Mucosa of gallbladder (tissue), 1 donor: ENCODE results near the gene SLCO1C1. TPM values are rescaled to one million over a fixed set of nuclear protein-coding genes. Genes with fewer than 3 reads are reported as not detected.
"Not testable (repeated sequence)": the region's sequence is repeated elsewhere in the genome, so short reads cannot be mapped to it uniquely, and the experiment has no call there.

Source experiments
- DNase-seq: peaks from one replicate; pipeline ENCODE4 v3.0.0-alpha.2; 2020; ENCODE audit warnings: low spot score
- total RNA-seq: library from RNA; stranded (reverse); gene quantifications from one replicate; pipeline ENCODE4 v1.2.1, GENCODE V29; 2021
- donor health status: DM: no; HTN: no; CAD: no.

Gene SLCO1C1
- total RNA-seq, result 0.09 TPM

DNA sequence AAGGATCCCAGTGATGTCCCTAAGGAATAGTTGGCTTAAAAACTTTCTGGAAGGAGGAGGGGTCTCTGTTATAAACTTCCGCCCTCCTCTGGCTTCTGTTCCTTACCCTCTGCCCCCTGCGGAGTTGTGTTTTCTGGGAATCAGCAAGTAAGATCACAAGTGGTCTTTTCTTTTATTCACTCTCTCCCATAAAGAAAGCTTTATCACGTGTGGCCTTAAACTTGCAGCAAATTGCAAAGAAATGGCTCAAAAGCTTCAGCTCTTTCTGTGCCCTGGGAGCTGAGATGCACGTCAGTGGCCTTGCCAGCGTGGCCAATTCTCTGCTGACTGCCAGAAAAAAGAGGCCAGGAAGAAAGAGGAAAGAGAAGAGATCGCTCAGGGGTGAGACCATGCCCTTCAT lies at the start of gene SLCO1C1:
TSS of gene SLCO1C1 (plus strand) at position 101 of the 400 bp plus-strand sequence. CDS start 4,245 bp downstream, outside the sequence.
- DNase-seq, result no peak

GRCh38 chr12:20646239-20646827 lies 48.8 kb upstream of the SLCO1C1 start:
- no peak for DNase-seq

- no peak for DNase-seq
These were observed 41.3 kb upstream of the SLCO1C1 start for GRCh38 chr12:20653871-20654270.

DNA sequence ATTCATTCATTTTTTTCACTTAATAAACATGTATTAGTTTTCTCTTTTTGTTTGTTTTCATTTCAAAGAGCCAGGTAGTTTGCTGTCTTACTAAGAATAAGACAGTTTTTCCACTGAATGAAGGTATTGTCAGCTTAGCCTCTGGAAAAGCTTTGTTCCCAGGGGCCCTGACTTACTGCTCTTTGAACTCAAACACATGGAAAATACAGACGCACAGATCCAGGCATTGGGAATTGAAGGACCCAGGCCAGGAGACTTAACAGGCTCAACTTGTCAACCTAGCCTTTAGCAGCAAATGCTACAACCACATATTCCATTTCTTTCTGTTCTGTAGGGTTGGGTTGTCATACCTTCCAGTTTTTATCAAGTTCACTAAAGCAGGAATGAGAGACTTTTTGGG lies 38.5 kb upstream of the SLCO1C1 start:
- no peak for DNase-seq

GRCh38 chr12:20657496-20657895 lies 37.6 kb upstream of the SLCO1C1 start:
- DNase-seq, result no peak

DNA sequence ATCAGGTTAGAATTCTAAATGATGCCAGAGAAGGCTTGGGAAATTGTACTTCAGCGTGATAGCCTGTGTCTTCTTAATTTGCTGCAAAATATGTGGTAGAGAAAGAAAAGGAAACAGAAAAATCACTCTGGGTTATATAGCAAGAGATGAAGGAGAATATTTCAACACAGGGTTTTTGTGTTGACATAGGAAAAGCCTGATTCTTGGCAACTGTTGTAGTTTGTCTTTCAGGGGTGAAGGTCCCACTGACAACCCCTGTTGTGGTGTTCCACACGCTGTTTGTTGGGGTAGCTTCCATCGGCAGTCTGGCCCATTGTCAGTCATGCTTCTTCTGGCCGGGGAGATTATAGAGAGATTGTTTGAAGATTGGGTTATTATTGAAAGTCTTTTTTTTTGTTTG lies 13.8 kb upstream of the SLCO1C1 start:
- no peak for DNase-seq

DNA sequence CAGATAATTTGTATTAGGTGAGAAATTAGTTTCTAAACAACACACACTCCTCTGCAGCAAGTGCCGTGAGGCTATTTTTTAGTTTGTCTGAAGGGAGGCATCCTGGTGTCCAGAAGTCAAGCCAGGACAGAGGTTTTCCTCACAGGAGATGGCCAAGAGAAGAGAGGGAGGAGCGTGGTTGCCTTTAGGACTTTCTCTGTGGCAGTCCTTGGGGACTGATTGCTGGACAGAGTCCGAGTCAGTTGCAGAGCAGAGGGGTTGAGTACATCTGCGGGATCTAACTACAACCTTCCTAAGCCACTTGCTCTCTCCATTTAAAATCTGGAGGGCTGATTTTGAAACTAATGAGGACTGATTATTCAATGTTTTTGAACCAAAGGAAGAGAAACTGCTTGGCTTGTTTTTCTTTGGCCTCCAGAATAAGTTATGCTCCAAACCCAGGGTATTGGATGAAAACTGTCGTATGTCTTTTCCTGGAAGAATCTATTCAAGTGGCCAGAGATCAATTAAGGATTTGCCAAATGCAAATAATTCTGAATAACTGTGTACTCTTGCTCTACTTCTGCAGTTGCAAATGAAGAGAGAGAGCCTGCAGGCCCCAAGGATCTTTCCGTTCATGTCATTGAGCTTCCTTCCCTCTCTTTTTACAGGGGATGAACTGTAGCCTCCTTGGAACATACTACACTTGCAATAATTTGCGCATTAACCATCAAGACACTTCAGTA lies 1.2 kb downstream of the SLCO1C1 start:
- DNase-seq, result no peak

DNA sequence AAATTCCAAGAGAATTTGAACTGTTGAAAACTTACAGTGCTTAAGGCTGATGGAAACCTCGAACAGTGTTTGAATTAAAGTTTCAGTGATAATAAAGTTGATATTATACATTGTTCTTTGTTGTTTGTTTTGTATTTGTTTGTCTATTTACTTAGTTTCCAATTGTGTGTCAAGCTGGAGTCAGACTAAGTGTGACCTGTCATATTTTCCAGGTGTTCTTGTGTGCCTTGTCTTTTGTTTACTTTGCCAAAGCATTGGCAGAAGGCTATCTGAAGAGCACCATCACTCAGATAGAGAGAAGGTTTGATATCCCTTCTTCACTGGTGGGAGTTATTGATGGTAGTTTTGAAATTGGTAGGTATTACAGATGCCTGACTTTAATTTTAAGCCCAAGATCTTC lies 6.0 kb downstream of the SLCO1C1 start:
- no peak for DNase-seq

- no peak for DNase-seq
These were observed 9.7 kb downstream of the SLCO1C1 start for GRCh38 chr12:20704860-20705259.

DNA sequence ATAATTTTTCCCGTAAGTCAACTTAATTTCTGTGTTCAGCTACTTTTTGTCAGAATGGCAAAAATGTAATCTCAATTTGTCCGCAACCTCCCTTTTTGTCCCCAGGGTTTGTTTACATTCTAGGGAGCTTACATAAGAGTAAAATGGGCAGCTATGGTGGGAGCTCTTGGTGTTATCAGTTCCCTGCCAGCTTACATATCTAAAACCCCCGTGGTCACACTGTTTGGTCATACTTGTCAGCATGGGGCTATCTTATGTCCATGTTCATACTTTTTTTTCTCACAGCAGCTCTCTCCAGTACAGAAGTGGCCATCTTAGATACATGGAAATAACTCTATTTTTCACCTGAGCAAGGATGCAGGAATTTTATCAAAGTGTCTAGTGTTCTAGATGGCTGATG lies 16.7 kb downstream of the SLCO1C1 start:
- no peak for DNase-seq

DNA sequence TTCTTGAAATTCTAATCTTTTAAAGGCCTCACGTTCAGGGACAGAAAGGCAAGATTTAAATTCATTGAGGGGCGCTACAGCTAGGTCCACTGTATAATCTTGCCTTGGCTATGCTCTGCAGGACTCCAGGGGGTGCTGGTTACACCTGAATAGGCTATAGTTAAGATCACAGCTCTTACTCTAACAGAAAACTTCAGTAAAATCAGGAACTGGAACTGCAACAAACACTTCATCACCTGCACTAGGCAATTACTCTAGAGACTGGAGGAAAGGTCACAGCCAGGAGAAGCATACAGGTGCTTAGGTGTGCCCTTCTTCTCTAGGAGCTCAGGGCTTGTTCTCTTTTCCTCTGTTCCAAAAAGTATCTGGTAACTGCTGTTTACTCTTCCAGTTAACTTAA lies 20.9 kb downstream of the SLCO1C1 start:
- DNase-seq, result no peak

DNA sequence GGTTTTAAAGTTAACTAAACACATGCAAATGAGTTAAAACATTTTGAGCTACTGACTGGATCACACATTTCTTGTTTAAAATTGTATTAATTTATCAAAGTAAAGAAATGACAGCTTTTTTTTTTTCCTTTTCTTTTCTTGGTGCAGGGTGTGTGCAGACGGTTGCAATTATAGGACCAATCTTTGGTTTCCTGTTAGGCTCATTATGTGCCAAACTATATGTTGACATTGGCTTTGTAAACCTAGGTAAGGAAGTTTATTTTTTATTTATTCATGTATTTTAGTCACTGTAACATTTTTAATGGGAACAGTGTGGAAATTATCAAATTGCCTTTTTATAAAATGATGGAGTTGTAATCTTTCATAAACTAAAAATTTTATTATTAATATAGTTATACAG lies 21.9 kb downstream of the SLCO1C1 start:
- no peak for DNase-seq

DNA sequence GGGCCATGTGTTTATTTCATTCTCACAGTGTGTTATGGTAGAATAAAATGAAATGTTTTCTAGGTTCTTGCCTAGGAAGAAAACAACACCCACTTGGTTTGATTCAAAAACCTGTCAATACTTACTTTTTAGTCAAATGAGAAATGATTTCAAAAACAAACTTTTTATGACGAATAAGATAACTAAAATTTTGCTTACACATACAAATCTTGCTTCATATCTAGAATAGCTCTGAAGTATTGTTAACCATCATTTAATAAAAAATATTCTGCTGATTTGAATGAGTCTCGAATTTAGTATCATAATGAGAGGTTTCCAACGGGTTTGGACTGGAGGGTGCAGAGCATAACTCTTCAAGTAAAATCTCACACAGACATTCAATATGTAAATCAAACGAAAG lies 23.2 kb downstream of the SLCO1C1 start:
- no peak for DNase-seq

DNA sequence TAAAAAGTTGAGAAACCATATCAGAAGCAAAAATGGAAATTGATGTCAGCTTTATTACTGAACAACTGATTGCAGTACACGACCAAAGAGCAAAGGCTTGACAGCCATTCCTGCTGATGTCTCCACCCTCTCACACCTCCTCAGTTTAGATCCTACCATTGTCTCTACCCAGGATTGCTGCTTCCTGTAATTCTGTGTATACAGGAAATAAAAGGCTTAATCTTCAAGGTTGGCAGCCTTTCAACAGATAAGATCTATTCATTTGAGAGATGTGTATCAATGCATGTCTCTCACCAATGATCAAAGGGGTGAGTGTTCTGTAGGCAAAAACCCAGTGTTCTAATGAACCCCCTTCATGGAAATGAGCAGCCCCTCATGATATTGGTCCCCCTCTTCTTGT lies 27.0 kb downstream of the SLCO1C1 start:
- no peak for DNase-seq

GRCh38 chr12:20731274-20731673 lies 36.1 kb downstream of the SLCO1C1 start:
- no peak for DNase-seq

DNA sequence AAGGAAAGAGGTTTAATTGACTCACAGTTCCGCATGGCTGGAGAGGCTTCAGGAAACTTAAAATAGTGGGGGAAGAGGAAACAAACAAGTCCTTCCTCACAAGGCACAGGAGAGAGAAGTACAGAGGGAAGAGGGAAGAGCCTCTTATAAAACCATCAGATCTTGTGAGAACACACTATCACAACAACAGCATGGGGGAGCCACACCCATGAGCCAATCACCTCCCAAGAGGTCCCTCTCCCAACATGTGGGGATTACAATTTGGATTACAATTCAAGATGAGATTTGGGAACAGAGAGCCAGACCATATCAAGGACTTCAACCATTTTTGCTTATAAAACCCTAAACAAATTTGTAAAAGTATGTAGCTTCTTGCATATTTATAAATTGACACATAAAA lies 45.8 kb downstream of the SLCO1C1 start:
- no peak for DNase-seq

DNA sequence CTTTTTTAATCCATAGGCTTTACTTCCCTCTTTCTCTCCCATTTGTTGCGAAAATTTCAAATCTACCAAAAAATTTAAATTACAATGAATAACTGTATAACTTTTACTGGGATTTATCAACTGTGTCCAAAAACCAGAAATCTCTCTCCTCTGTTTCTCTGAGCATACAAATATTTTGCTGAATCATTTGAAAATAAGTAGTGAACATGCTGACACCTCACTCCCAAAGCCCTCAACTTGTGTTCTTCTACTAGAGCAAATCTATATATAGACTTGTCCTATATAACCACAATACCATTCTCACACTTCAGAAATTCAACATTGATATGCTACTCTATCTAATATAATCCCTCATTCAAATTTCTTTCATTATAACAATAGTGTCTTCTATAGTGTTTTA lies 53.1 kb downstream of the SLCO1C1 start:
- no peak for DNase-seq

DNA sequence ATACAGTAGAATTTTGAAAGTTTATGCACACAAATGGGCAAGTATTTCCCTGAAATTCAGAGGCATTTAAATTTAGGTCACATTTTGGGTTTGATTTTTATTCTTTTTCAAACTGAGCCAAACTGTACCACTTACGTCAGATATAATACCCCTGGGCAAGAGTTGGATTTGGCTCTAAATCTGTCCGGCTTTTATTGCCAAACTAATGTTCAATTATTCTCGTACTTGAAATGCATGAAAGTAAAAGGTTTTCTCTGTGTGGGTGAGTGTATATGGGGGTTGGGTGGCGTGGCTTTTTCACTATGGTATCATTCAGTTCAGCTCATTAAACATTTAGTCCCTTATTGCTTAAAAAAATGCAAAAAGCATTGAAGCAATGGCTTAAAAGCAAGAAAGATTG lies 55.9 kb downstream of the SLCO1C1 start:
- DNase-seq, result no peak

GRCh38 chr12:20777420-20777819 lies 82.3 kb downstream of the SLCO1C1 start:
- no peak for DNase-seq

GRCh38 chr12:20778969-20779368 lies 83.8 kb downstream of the SLCO1C1 start:
- DNase-seq, result no peak

GRCh38 chr12:20779971-20780370 lies 84.8 kb downstream of the SLCO1C1 start:
- DNase-seq, result not testable (repeated sequence)

- not testable (repeated sequence) for DNase-seq
These were observed 88.7 kb downstream of the SLCO1C1 start for GRCh38 chr12:20783796-20784357.

DNA sequence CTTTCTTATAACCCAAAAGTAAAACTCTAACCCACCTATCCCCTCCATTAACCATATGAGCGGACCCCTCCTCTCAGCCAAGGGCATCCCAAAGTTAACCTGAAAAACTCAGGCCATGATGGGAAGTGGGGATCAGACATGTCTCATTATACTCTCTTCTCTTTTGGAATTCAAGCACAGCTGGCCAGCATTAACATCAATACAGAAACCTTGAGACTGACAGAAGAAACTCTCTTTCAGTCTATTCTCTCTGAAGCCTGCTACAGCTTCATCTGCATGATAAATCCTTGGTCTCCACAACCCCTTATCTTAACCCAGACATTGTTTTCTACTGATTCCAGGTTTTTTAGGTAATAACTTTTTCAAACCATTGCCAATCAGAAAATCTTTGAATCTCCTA lies 97.8 kb downstream of the SLCO1C1 start:
- no peak for DNase-seq
